Testis (tissue), 2 donors: ENCODE measurements around the gene DIAPH3.

ENCODE experiments used
- POLR2A ChIP-seq: fragments of 450-650 bp; IDR thresholded peaks from one replicate; pipeline ENCODE4 v1.6.1; 2017; ENCODE audit warnings: antibody characterized with exemption, mild to moderate bottlenecking, moderate library complexity
- TF ChIP-seq, protein P1 (sequence below), 3 experiments: fragments of 450-650 bp in 2 of 3; fragments of 200-600 bp in 1 of 3; sonication (generic) in 1 of 3; IDR thresholded peaks; one replicate each; pipeline ENCODE4 v1.5.1; 2016 to 2019; ENCODE audit warnings: antibody characterized with exemption in 3 of 3, mild to moderate bottlenecking in 2 of 3, moderate library complexity in 1 of 3

DNA sequence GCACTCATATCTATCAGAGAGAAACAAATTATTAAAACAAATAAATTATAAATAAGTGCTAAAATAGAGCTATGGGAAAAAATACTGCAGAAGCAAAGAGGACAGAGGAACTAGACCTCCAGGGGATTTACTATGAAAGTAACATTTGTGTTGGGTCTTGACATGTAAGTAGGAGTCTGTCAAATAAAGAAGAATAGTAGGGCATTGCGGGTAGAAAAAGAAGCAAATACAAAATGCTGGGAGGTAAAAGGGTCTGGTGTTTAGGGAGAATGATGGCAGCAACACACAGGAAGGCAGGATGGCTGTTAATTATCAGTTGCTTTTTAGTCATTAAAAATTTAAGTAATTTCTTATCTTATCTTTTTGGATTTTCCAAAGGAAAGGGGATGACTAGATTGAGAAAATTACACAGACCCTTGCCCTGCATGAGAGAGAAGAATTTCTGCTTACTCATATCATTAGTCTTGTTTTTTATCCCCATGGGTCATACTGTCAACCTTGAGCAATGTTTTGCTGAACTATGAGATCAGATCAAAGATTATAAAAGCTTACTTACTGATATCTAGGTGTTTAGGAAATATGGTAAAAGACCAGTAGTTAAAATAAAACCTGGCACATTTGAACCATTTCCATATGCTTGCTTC, 472.7 kb downstream of the DIAPH3 start:
- no peak for TF ChIP-seq POLR2A
- TF ChIP-seq, protein P1, sequence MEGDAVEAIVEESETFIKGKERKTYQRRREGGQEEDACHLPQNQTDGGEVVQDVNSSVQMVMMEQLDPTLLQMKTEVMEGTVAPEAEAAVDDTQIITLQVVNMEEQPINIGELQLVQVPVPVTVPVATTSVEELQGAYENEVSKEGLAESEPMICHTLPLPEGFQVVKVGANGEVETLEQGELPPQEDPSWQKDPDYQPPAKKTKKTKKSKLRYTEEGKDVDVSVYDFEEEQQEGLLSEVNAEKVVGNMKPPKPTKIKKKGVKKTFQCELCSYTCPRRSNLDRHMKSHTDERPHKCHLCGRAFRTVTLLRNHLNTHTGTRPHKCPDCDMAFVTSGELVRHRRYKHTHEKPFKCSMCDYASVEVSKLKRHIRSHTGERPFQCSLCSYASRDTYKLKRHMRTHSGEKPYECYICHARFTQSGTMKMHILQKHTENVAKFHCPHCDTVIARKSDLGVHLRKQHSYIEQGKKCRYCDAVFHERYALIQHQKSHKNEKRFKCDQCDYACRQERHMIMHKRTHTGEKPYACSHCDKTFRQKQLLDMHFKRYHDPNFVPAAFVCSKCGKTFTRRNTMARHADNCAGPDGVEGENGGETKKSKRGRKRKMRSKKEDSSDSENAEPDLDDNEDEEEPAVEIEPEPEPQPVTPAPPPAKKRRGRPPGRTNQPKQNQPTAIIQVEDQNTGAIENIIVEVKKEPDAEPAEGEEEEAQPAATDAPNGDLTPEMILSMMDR (IDR thresholded peaks at IDR 0.05) = no peak
